HG03025 (cell line): ENCODE measurements around the gene TMEM40.
"Not testable (repeated sequence)": the region's sequence is repeated elsewhere in the genome, so short reads cannot be mapped to it uniquely, and the experiment has no call there.

ENCODE experiments used
- ATAC-seq: cut with Tn5 transposase; IDR thresholded peaks from one replicate; pipeline ENCODE4 v1.9.1; 2021; ENCODE audit warnings: mild to moderate bottlenecking, moderate library complexity; ENCODE audit not compliant: unreplicated experiment, low FRiP score

TMEM40 gene

GRCh38 chr3:12723362-12723761 is 35.7 kb downstream of the TMEM40 start:
- not testable (repeated sequence) for ATAC-seq

GRCh38 chr3:12722226-12722625 is 36.8 kb downstream of the TMEM40 start:
- ATAC-seq = no peak

- ATAC-seq = peak; percentile 77
Observed at GRCh38 chr3:12719984-12720898, 38.8 kb downstream of the TMEM40 start.

GRCh38 chr3:12719541-12719940 is 39.5 kb downstream of the TMEM40 start:
- ATAC-seq = no peak

- ATAC-seq = no peak
Observed at GRCh38 chr3:12716605-12717151, 42.4 kb downstream of the TMEM40 start.

- ATAC-seq = no peak
Observed at GRCh38 chr3:12714278-12714677, 44.8 kb downstream of the TMEM40 start.

GRCh38 chr3:12710062-12710461 is 49.0 kb downstream of the TMEM40 start:
- no peak for ATAC-seq

GRCh38 chr3:12709334-12709733 is 49.7 kb downstream of the TMEM40 start:
- ATAC-seq = no peak

GRCh38 chr3:12708584-12709192 is 50.4 kb downstream of the TMEM40 start:
- ATAC-seq = no peak

GRCh38 chr3:12707449-12707848 is 51.6 kb downstream of the TMEM40 start:
- ATAC-seq = no peak

- no peak for ATAC-seq
Observed at GRCh38 chr3:12706504-12707253, 52.4 kb downstream of the TMEM40 start.

- ATAC-seq = no peak
Observed at GRCh38 chr3:12705981-12706380, 53.1 kb downstream of the TMEM40 start.

GRCh38 chr3:12705374-12705926 is 53.6 kb downstream of the TMEM40 start:
- ATAC-seq = no peak

GRCh38 chr3:12702501-12702900 is 56.6 kb downstream of the TMEM40 start:
- ATAC-seq = no peak

- not testable (repeated sequence) for ATAC-seq
Observed at GRCh38 chr3:12701601-12702000, 57.5 kb downstream of the TMEM40 start.

GRCh38 chr3:12700800-12701199 is 58.3 kb downstream of the TMEM40 start:
- ATAC-seq = no peak

- ATAC-seq = no peak
Observed at GRCh38 chr3:12695916-12696315, 63.1 kb downstream of the TMEM40 start.

GRCh38 chr3:12695112-12695511 is 63.9 kb downstream of the TMEM40 start:
- ATAC-seq = no peak

GRCh38 chr3:12692444-12692843 is 66.6 kb downstream of the TMEM40 start:
- no peak for ATAC-seq

- ATAC-seq = no peak
Observed at GRCh38 chr3:12689997-12690711, 68.9 kb downstream of the TMEM40 start.
